GM19397 (cell line): ENCODE results near the gene SMOC1.
"Not testable (repeated sequence)": the region's sequence is repeated elsewhere in the genome, so short reads cannot be mapped to it uniquely, and the experiment has no call there.

ENCODE experiments used
- ATAC-seq: cut with Tn5 transposase; IDR thresholded peaks from one replicate; pipeline ENCODE4 v1.9.1; 2021; ENCODE audit warnings: mild to moderate bottlenecking, moderate library complexity; ENCODE audit not compliant: unreplicated experiment

SMOC1 gene

DNA sequence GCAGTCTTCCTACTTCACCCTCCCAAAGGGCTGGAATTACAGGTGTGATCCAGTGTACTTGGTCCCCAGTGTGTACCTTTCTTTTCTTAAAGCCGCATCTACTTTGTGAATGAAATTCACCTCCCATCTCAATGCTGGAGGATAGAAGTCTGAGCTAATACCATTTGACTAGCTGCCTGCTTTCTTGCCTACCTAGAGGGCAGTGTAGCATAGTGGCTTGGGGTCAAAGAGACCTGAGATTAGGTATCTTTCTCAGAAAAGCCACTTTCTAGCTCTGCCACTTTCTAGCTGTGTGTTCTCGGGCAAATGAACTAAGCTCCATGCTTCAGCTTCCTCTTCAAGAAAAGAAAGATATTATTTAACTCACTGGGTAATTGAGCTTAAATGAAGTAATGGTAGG, 16.9 kb downstream of the SMOC1 start:
- no peak for ATAC-seq

- ATAC-seq = no peak
Measured at GRCh38 chr14:69896972-69897371, 17.8 kb downstream of the SMOC1 start.

DNA sequence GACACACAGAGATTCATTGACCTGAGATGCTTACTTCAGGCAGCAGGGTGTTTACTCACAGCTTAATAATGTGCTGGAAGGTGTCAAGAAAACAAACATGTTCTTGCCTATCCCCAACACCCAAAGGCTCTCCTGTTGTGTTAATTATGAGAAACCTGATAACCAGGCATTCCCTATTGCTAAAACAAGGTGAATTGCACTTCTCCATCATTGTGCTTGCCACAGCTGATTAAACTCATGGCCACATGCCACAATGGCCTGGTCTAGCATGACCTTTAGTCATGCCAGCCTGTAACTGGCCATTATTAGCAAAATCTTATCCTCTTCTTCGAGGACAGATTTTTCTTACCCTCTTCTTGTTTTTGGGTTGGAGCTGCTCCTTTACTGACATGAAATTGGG, 21.4 kb downstream of the SMOC1 start:
- ATAC-seq = no peak

DNA sequence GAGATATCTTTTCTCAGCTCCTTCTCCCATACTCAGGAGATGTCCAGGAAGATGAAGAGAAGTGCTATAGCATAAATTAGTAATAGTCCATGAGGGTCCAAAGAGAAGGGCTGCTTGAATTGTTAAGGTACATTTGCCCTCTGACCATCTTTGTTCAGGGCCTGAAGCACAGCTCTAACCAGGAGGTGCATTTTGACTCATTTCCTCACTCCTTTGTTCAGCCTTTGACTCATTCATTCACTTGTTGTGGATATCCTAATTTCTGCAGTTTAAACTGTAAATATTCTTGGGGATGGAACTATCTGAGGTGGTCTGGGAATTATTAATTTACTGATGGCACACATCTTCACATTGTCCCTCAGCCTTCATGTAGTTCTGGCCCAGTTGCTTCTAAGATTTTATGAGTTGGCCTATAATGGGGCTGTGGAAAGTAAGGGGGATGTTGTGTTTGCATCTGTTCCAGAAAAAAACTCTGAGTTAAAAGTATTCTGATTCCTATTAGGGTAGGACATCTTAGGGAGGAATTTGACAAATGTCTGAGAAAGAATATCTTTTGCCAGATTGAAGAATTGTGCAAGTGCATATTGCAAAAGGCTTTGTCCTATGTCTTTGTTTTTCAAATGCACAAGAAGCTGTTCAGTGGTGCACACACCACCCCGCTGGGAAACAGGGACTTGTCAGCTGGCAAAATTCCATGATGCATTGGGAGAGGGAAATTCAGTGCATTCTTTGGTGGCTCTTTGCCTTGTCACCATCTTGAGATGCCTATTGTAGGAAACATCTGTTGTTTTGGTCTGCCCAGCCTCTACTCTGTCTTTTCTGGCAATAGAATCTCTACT, 22.1 kb downstream of the SMOC1 start:
- no peak for ATAC-seq

DNA sequence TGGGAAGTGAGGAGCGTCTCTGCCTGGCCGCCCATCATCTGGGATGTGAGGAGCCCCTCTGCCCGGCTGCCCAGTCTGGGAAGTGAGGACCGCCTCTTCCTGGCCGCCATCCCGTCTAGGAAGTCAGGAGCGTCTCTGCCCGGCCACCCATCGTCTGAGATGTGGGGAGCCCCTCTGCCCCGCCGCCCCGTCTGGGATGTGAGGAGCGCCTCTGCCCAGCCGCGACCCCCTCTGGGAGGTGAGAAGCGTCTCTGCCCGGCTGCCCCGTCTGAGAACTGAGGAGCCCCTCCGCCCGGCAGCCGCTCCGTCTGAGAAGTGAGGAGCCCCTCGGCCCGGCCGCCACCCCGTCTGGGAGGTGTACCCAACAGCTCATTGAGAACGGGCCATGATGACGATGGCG, 23.8 kb downstream of the SMOC1 start:
- not testable (repeated sequence) for ATAC-seq

- ATAC-seq = no peak
Measured at GRCh38 chr14:69904246-69904645, 25.0 kb downstream of the SMOC1 start.

GRCh38 chr14:69906201-69906600, 27.0 kb downstream of the SMOC1 start:
- ATAC-seq = no peak

DNA sequence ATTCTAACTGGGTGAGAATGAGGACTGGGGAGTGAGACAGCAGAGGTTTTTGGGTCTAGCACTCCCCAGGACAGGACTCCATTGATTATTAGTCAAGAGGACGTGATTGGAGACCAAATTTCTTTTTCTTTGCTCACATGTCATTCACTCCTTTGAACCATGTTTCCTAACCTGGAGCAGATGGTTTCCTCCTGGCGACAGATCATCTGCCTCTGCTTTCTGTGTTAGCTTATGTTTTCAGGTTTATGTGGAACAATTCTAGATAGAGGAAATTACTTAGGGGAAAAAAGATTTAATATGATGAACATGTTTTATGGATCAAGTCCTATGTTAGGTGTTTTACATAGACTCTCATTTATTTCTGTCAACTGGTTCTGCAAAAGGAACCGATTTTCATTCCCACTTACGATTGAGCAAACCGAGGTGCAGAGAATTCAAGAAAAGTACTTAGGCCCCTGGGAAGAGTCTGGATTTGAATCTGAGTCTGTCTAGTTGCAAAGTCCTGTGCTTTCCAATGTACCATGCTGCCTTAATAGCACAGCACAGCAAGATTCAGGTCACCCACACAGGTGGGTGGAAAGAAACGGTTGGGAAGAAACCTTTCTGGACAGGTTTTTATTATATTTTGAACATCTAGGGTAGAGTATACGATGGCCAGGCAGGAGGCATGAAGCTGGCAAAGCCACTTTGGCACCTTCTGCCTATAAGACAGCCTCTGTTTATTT, 30.8 kb downstream of the SMOC1 start:
- no peak for ATAC-seq

DNA sequence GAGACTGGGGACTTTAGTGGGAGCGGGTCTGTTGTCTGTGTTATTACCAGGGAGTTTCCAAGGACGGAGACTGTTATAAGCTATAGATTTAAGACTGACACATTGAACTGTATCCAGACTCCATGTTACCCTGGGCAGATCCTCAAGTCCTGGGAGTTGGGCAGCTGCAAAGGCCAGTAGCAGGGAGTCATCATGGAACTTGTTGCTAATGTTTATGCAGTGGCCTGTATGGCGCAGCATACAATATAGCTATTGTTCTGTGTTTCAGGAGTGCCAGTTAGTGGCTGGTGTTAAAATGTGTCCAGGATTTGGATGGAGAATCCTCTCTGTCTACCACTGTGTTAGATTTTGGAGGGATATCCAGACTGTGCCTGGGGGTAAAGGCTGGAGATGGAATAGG, 31.7 kb downstream of the SMOC1 start:
- ATAC-seq = no peak

- no peak for ATAC-seq
Measured at GRCh38 chr14:69913686-69914085, 34.5 kb downstream of the SMOC1 start.

GRCh38 chr14:69916396-69916795, 37.2 kb downstream of the SMOC1 start:
- ATAC-seq = no peak

DNA sequence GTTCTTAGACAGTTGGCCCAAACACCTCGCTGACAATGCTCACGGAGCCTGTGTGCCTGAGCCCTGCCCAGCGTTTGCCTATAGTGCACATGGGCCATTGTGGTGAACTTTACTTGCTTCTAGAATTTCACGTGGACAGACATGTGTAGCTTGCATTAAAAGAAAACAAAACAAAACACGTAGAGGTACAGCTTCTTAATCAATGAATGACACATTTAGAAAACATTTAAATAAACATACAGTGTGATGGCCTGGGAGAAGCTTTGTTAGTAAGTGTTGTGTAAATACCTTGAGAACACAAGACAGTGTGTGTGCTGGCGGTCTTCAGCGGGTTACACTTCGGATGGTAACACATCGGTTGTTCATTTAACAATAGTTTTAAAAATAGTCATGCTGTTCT, 38.1 kb downstream of the SMOC1 start:
- no peak for ATAC-seq

DNA sequence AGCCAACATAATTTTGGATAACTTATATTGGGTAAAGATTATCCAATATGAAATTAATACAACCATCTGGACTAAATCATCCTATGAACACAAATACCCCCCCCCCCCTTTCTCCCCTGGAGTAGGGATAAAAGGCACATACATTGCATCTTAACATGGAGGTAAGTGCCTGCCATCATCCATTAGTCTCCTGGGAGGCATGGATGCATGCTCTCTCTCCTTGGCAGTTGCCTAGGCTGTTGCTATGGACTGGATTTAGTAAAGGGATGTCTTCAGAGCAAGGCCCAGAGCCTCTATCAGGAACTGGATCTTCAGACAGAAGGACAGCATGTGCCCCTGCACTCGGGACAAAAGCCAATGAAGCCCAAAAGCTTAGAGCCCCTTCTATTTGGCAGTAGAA, 40.6 kb downstream of the SMOC1 start:
- no peak for ATAC-seq

DNA sequence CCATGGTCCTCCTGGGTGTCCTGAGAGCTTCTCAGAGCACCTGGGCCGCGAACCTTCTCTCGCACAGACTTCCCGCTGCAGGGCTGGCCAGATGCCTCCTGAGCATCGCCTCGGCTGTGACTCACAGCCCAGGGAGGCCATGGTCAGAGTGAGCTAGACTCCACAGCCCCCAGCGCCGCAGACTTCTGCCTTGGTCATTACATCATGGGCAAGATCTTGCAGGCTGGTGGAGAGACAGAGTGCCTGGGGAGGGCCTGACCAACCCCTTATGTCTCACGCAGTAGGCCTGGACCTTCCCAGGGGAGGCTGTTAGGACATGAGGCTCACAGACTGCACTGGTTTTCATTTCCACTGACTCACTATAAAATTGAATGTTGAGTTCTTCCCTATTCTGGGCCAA, 41.8 kb downstream of the SMOC1 start:
- ATAC-seq = no peak

DNA sequence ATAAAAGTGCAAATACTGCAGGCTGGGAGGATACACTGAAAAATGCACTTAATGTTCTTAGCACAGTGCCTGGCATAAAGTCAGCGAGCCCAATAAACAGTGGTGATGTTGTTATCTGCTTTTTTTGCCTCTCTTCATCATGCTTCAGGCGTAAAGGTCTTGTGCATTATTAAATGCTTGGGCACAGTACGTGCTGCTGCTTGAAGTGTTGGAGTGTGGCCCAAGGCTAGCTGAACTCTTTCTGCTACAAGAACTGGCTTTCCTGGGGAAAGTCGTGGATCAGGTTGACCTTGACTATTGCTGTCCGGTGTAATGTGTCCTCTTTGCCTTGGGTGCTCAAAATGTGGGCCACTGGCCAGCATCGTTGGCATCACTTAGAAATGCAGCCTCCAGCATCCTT, 43.0 kb downstream of the SMOC1 start:
- ATAC-seq = no peak

DNA sequence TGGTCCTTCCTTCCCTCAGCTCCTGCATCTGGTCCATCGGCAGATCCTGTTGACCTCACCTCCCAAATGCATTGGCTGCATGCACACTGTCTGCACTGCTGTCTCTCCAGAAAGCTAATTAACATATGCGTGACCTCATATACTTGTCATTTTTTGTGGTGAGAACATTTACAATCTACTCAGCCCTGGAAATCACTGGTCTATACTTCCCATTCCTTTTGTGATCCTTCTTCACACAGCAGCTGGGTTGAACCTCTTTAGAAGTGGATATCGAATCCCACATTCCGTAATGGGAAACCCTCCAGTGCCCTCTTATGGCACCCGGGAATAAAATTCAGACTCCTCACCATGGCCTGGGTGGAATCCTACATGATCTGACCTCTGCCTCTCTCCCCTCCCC, 45.0 kb downstream of the SMOC1 start:
- no peak for ATAC-seq

DNA sequence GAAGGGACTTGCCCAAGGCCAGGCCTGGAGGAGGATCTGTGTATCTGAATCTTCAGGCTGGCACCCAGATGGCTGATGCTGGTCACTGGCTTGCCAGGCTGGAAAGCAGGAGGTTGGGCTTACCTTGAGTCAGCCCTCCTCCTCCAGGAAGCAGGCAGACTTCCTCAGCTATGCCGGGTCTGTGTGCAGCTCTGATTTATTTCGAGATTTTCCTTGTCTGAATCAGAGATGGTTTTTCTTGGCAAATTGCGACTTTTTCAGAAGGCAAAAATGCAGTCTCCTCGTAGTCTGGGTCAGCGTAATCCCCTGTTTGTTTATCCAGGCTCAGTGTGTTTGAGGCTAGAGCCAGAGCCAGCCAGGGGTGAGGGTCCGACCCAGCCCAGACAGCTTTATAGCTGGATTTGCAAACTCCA, 48.9 kb downstream of the SMOC1 start:
- no peak for ATAC-seq

DNA sequence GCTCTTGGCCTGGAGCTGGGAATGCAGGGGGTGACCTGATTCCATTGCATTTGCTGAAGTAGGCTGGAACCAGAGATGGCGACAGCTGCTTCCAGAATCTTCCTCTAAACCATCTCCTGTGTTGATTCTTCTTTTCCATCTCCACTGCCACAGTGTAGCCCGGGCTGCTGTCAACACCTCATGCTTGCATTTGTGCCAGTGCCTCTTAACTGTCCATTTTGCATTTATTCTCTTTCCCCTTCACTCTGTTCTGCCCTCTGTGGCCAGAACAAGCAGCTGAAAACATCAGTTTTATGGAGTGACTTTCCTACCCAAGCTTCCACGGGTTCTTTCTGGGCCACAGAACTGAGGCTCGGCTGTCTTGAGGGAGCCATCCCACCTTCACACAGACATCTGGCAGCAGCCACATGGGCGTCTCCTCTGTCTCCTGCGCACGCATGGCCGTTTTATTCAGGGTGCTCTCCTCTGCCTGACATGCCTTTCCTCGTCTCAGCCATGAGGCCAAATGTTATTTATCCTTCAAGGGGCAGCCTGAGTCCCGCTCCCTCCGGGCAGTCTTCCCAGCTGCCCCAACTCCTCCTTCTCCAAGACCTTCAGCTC, 51.7 kb downstream of the SMOC1 start:
- ATAC-seq = no peak

- no peak for ATAC-seq
Measured at GRCh38 chr14:69931960-69932359, 52.7 kb downstream of the SMOC1 start.

DNA sequence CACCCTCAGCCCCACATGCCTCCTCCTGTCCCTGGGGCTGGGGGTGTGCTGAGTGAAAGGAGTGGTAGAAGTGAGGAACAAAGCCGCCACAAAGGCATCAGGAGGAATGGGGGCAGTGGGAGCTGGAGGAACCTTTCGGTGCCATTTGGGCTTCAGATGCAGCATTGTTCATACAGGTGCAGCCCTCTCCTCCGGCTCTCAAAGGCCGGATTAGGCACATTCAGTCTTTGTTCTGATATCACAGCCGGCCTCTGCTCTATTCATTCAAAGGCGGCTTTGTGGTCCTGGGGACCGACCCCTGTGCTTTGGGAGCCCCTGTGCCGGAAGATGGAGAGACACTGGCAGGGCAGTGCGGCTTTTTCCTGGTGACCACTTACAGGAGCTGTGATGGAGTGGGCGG, 53.2 kb downstream of the SMOC1 start:
- ATAC-seq = no peak

GRCh38 chr14:69933623-69934275, 54.5 kb downstream of the SMOC1 start:
- no peak for ATAC-seq
